ENCODE measurements around the gene HHEX. TPM values are rescaled to one million over a fixed set of nuclear protein-coding genes. Genes with fewer than 3 reads are reported as not detected.

Gene HHEX
- total RNA-seq, 2 donors from 2014 or later = 2.1 to 4.9 TPM

DNA sequence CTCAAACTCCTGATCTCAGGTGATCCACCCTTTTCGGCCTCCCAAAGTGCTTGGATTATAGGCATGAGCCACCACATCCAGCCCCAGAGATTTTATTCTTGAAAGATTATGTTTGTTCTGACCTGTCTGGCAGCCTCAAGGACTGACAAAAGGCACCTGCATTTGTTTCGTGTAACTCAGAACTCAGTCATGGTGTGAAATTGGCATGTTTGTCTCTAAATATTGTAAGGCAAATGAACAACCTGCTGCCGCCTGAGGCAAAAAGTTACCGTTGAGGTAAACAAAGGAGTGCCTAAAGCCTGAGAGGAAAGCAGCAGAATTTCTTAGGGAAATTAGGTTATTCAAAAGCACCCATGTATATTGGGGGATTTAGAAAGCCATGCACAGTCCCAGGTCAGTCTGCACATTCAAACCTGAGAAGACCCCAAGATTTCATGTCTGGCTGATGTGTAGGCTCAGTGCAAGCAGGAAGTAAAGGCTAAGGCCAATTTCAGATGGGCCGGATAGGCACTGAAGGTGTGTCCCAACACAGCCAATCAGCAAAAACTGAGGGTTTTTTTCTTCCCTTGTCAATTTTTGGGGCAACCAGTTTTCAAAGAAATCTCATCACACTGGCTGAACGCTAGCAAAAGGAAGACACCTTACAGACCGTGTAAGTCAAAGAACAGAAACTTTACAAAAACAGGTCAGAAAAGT lies 33.3 kb upstream of the HHEX start:
- Histone ChIP-seq H3K9me3 (no peaks in the 10 kb centered on the region), H3K4me1 (no peaks in the 10 kb centered on the region), H3K4me3 (no peak overlapping the region), H3K36me3 (no peaks in the 10 kb centered on the region), H3K27ac (no peak overlapping the region), H3K27me3 (no peaks in the 10 kb centered on the region)
- DNase-seq (ENCODE audit: low spot score) = no peak
- TF ChIP-seq, protein P1, sequence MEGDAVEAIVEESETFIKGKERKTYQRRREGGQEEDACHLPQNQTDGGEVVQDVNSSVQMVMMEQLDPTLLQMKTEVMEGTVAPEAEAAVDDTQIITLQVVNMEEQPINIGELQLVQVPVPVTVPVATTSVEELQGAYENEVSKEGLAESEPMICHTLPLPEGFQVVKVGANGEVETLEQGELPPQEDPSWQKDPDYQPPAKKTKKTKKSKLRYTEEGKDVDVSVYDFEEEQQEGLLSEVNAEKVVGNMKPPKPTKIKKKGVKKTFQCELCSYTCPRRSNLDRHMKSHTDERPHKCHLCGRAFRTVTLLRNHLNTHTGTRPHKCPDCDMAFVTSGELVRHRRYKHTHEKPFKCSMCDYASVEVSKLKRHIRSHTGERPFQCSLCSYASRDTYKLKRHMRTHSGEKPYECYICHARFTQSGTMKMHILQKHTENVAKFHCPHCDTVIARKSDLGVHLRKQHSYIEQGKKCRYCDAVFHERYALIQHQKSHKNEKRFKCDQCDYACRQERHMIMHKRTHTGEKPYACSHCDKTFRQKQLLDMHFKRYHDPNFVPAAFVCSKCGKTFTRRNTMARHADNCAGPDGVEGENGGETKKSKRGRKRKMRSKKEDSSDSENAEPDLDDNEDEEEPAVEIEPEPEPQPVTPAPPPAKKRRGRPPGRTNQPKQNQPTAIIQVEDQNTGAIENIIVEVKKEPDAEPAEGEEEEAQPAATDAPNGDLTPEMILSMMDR (IDR thresholded peaks at IDR 0.05) = no peak

DNA sequence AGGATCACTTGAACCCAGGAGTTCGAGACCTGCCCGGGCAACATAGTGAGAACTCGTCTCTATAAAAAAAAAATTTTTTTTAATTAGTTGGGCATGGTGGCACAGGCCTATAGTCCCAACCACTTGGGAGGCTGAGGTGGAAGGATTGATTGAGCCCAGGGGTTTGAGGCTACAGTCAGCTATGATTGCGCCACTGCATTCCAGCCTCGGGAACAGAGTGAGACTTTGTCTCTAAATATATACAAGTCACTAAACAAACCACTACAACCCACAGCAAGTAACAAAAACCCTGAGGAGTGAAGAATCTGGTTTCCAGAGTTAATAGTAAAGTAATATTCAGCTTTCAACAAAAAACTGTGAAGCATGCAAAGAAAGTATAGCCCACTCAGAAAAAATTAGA lies 32.7 kb upstream of the HHEX start:
- no peaks in the 10 kb centered on the region for H3K27me3 ChIP-seq
- no peak overlapping the region for H3K27ac ChIP-seq
- peaks cover 0 to 6% of the 10 kb centered on the region in 2 donors for H3K9me3 ChIP-seq
- DNase-seq (ENCODE audit: low spot score) = no peak
- no peaks in the 10 kb centered on the region for H3K4me1 ChIP-seq
- TF ChIP-seq, protein P1 (IDR thresholded peaks at IDR 0.05) = no peak
- H3K4me3 ChIP-seq = no peak overlapping the region
- H3K36me3 ChIP-seq = no peaks in the 10 kb centered on the region

DNA sequence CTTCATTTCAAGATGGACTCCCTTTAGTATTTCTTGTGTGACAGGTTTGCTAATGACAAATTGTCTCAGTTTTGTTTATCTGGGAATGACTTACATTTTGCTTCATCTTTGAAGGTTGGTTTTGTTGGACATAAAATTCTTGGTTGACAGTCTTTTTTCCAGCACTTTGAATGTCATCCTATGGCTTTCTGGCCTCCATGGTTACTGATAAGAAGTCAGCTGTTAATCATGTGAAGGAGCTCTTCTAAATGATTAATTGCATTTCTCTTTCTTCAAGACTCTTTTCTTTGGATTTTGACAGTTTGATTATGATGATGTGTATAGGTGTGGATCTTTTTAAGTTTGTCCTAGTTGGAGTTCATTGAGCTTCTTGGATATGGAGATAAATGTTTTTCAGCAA lies 26.9 kb upstream of the HHEX start:
- H3K9me3 ChIP-seq = peaks cover 0 to 28% of the 10 kb centered on the region in 2 donors
- no peaks in the 10 kb centered on the region for H3K27me3 ChIP-seq
- DNase-seq (ENCODE audit: low spot score) = no peak
- no peak overlapping the region for H3K4me3 ChIP-seq
- no peak overlapping the region for H3K27ac ChIP-seq
- H3K36me3 ChIP-seq = no peaks in the 10 kb centered on the region
- H3K4me1 ChIP-seq = no peaks in the 10 kb centered on the region
- TF ChIP-seq, protein P1 (IDR thresholded peaks at IDR 0.05) = no peak

DNA sequence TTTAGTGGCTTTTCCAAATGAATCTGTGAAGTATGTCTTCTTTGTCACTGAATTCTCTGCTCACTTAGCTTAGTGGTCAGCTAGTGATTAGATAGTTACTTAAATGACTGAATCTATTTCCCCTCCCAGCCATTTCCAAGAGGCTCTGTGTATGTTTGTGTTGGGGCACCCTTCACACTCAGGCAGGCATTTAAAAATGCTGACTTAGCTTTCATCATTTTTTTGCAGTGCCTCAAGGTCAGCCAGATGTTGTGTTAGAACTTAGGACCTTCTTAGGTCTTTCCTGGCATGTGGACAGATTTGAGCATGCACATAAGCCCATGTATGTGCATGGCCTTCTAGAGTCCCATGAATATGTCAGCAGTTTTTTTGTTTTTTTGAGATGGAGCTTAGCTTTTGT lies 25.4 kb upstream of the HHEX start:
- Histone ChIP-seq H3K36me3 (no peaks in the 10 kb centered on the region), H3K4me3 (no peak overlapping the region), H3K27ac (no peak overlapping the region), H3K9me3 (peaks cover 0 to 28% of the 10 kb centered on the region in 2 donors), H3K4me1 (no peaks in the 10 kb centered on the region), H3K27me3 (no peaks in the 10 kb centered on the region)
- DNase-seq (ENCODE audit: low spot score) = no peak
- TF ChIP-seq, protein P1 (IDR thresholded peaks at IDR 0.05) = no peak

DNA sequence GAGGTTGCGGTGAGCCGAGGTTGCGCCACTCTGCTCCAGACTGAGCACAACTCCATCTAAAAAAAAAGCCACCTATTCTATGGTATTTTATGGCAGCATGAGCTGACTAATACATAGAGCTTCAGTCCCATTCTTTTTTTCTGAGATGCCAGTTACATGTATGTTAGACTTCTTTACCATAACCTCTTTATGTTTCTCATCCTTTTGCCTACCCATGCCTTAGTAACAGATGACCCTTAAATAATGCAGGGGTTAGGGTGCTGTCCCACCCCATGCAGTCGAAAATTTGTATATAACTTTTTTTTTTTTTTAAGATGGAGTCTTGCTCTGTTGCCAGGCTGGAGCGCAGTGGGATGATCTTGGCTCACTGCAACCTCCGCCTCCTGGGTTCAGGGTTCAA lies 22.7 kb upstream of the HHEX start:
- no peaks in the 10 kb centered on the region for H3K27me3 ChIP-seq
- TF ChIP-seq, protein P1 (IDR thresholded peaks at IDR 0.05) = no peak
- DNase-seq (ENCODE audit: low spot score) = no peak
- no peaks in the 10 kb centered on the region for H3K36me3 ChIP-seq
- H3K9me3 ChIP-seq = peaks cover 0 to 22% of the 10 kb centered on the region in 2 donors
- H3K4me1 ChIP-seq = no peaks in the 10 kb centered on the region
- H3K4me3 ChIP-seq = no peak overlapping the region
- H3K27ac ChIP-seq = no peak overlapping the region

DNA sequence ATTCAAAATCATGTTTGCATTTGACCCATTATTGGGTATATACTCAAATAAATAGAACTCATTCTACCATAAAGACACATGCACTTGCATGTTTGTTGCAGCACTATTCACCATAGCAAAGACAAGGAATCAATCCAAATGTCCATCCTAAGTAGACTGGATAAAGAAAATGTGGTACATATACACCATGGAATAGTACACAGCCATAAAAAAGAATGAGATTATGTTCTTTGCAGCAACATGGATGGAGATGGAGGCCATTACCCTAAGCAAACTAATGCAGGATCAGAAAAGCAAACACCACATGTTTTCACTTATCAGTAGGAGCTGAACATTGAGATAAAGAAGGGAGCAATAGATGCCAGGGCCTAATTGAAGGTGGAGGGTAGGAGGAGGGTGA lies 12.0 kb upstream of the HHEX start:
- TF ChIP-seq, protein P1 (IDR thresholded peaks at IDR 0.05) = no peak
- H3K9me3 ChIP-seq = no peaks in the 10 kb centered on the region
- no peak overlapping the region for H3K27ac ChIP-seq
- H3K27me3 ChIP-seq = no peaks in the 10 kb centered on the region
- no peaks in the 10 kb centered on the region for H3K4me1 ChIP-seq
- no peaks in the 10 kb centered on the region for H3K36me3 ChIP-seq
- DNase-seq (ENCODE audit: low spot score) = no peak
- no peak overlapping the region for H3K4me3 ChIP-seq
